Measurements from ENCODE around the gene ALAS1.

Gene ALAS1

GRCh38 chr3:52198643-52199608 lies 966 bp downstream of the ALAS1 start:
- no peak for FAIRE-seq

DNA sequence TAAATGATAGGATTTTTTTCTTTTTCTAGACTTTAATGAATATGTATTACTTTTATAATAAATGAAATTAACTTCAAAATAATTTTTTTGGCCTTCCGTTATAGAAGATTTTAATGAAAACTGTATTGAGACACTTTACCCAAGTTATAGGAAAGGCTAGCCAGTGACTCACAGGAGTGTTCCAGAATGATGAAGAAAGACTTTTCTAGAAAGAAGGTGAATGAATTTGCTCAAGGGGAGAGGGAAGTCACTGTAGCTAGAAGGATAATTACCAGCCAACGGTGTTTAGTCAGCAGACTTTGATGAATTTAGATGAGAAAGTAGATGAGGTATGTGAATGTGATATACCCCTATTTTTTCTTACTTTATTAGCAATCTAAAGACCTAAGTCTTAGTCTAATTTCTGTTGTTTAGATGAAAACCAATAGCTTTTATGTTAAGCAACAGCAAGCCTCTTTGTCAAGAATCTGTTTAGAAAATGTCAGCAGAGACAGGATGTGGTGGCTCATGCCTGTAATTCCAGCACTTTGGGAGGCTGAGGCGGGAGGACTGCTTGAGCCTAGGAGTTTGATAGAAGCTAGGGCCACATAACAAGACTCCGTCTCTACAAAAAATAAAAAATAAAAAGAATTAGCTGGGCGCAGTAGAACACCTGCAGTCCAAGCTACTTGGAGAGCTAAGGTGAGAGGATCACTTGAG lies 3.2 kb downstream of the ALAS1 start:
- FAIRE-seq, result no peak
- no peak for DNase-seq (ENCODE audit: low spot score)

More at GRCh38 chr3:52198643-52199608, 966 bp downstream of the ALAS1 start:
- DNase-seq (ENCODE audit: low spot score), result no peak

- FAIRE-seq, result no peak
Measured at GRCh38 chr3:52202384-52203077, 4.6 kb downstream of the ALAS1 start.

GRCh38 chr3:52203701-52204100 lies 5.7 kb downstream of the ALAS1 start:
- FAIRE-seq, result no peak
- no peak for DNase-seq (ENCODE audit: low spot score)

More at GRCh38 chr3:52202384-52203077, 4.6 kb downstream of the ALAS1 start:
- DNase-seq (ENCODE audit: low spot score), result no peak

- DNase-seq (ENCODE audit: low spot score), result no peak
- FAIRE-seq, result no peak
Measured at GRCh38 chr3:52204337-52205073, 6.5 kb downstream of the ALAS1 start.

DNA sequence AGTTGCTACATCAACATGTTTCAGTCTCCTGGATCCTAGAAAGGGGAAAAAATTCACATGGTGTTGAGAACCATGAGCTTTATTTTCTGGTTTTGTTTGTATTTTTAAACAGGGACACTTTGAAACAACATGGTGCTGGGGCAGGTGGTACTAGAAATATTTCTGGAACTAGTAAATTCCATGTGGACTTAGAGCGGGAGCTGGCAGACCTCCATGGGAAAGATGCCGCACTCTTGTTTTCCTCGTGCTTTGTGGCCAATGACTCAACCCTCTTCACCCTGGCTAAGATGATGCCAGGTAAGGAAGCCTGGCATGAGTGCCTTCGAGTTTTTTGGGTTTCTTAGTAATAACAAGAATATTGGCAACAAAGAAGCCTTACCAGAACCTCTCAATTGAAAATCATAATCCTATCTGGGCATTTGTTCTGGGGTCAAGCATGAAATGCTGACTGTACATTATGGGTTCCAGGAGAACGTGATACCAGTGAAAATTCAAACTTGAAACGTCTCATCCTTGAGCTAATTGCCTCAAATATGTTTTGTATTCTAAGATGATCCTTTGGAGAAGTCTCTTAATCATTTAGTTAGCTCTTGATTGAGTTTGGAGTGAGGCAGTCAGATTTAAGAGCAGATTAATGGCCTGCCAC lies 7.9 kb downstream of the ALAS1 start:
- FAIRE-seq (no peak), DNase-seq (ENCODE audit: low spot score) (no peak)

DNA sequence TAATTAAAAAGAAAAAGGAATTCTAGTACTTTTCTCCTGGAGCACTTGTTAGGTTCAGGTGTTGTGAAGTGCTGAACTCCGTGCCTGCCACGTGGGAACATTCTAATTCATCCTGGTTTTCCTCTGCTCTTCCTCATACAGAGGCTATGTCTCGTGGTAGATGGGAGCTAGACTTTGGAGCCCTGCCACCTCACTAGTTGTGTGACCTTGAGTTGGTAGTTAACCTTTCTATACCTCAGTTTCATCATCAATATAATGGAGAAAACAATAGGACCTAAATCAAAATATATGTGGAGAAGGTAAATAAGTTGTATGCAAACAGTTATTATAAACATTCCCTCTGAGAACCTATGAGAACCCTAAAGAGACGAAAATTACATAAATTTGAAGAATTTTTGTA lies 10.6 kb downstream of the ALAS1 start:
- DNase-seq (ENCODE audit: low spot score) (no peak), FAIRE-seq (no peak)

GRCh38 chr3:52210037-52210436 lies 12.1 kb downstream of the ALAS1 start:
- DNase-seq (ENCODE audit: low spot score), result no peak
- no peak for FAIRE-seq

- DNase-seq (ENCODE audit: low spot score) (no peak), FAIRE-seq (no peak)
Measured at GRCh38 chr3:52210550-52211046, 12.6 kb downstream of the ALAS1 start.

DNA sequence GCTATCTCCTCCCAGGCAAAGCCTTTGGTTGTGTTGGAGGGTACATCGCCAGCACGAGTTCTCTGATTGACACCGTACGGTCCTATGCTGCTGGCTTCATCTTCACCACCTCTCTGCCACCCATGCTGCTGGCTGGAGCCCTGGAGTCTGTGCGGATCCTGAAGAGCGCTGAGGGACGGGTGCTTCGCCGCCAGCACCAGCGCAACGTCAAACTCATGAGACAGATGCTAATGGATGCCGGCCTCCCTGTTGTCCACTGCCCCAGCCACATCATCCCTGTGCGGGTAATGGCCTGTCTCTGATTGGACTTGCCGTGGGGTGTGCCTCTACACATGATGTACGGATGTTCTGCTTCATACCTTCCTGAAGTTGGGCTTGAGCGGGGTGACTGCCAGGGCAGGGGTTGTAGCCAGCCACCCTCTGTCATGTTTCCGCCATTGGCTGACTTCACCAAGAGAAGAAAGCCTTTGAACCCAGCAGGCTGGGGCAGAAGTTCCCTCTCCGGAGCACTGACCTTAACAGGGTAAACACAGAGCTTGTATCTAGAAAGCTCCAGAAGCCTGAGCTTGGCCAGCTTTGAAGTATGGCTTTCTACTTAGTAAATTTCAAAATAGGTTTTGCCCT lies 13.4 kb downstream of the ALAS1 start:
- FAIRE-seq, result no peak

DNA sequence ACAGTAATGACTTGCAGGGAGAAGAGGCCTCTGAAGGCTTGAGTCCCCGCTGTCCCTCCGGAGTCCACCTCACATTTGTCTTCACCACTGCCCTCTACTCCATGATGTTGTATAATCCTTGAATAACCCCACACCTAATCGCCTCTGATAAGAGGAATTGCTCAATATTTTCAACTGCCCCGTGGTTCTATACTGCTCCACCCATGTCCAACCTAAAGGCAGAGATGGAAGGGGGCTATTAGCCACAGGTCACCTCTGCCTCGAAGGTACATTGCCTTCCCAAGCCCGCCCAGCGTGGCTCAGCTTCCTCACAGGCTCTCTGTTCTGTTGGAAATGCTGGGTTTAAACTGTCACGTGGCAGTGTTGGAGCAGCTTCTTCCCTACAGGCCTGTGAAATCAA lies 15.0 kb downstream of the ALAS1 start:
- DNase-seq (ENCODE audit: low spot score) (no peak), FAIRE-seq (no peak)

More for the DNA sequence above, 13.4 kb downstream of the ALAS1 start:
- no peak for DNase-seq (ENCODE audit: low spot score)

DNA sequence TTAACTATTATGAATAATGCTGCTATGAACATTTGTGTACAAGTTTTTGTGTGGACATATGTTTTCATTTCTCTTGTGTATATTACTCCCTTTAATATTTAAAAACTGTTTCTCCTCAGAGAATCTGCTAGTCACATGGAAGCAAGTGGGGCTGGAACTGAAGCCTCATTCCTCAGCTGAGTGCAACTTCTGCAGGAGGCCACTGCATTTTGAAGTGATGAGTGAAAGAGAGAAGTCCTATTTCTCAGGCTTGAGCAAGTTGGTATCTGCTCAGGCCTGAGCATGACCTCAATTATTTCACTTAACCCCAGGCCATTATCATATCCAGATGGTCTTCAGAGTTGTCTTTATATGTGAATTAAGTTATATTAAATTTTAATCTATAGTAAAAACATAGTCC lies 15.9 kb downstream of the ALAS1 start:
- DNase-seq (ENCODE audit: low spot score) (no peak), FAIRE-seq (no peak)

GRCh38 chr3:52215351-52215750 lies 17.4 kb downstream of the ALAS1 start:
- FAIRE-seq (no peak), DNase-seq (ENCODE audit: low spot score) (no peak)

GRCh38 chr3:52216585-52217408 lies 18.8 kb downstream of the ALAS1 start:
- FAIRE-seq, result peak; percentile 87

DNA sequence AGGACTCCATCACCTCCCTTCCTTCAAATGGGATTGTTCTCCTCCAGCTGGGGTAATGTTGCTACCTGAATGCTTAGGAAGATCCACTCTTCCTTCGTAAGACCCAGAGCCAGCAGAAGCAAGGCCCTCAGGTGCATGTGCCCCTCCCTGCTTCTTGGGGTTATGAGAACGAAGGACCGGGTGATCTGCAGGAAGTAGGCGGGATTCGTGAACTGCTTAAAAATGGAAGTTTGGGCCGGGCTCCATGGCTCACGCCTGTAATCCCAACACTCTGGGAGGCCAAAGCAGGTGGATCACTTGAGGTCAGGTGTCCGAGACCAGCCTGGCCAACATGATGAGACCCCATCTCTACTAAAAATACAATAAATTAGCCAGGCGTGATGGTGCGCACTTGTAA lies 19.4 kb downstream of the ALAS1 start:
- DNase-seq (ENCODE audit: low spot score), result no peak
- FAIRE-seq, result no peak

More at GRCh38 chr3:52216585-52217408, 18.8 kb downstream of the ALAS1 start:
- peak; percentile 88 for DNase-seq (ENCODE audit: low spot score)

- DNase-seq (ENCODE audit: low spot score) (no peak), FAIRE-seq (no peak)
Measured at GRCh38 chr3:52218026-52218425, 20.1 kb downstream of the ALAS1 start.

DNA sequence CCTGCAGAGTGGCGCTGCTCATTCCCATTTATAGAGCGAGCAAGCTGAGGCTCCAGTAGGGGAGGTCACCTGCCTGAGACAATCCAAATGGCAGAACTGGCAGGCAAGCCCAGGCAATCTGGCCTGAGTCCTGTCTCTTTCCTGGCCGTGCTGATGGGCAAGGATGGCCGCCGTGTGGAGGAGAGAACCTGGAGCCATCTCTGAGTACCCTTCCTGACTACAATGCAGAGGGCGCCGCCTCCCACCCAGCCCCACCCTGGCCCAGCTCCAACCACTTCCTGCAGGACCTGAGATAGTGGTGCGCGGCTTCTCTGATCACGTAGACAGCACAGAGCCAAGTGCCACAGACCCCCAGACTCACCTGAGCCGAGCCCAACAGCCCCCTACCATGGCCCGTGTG lies 20.5 kb downstream of the ALAS1 start:
- FAIRE-seq, result no peak
- DNase-seq (ENCODE audit: low spot score), result no peak

GRCh38 chr3:52218937-52219650 lies 21.1 kb downstream of the ALAS1 start:
- FAIRE-seq, result no peak
- no peak for DNase-seq (ENCODE audit: low spot score)
